Left ventricle myocardium inferior (tissue), 1 donor: ENCODE data around the gene CFDP1. TPM values are rescaled to one million over a fixed set of nuclear protein-coding genes. Genes with fewer than 3 reads are reported as not detected.

ENCODE experiments used
- DNase-seq: peaks from one replicate; pipeline ENCODE4 v3.0.0-alpha.2; 2020
- H3K27ac ChIP-seq: fragments of 200-600 bp; replicated peaks from 2 replicates; pipeline ENCODE4 v1.8.0; 2021
- H3K27me3 ChIP-seq: fragments of 200-600 bp; 2 replicates; pipeline ENCODE4 v1.8.0; 2021; ENCODE audit warnings: low read depth
- H3K36me3 ChIP-seq: fragments of 200-600 bp; 2 replicates; pipeline ENCODE4 v1.8.0; 2021
- H3K4me1 ChIP-seq: fragments of 200-600 bp; 2 replicates; pipeline ENCODE4 v1.8.0; 2021
- H3K4me3 ChIP-seq: fragments of 200-600 bp; 2 replicates; pipeline ENCODE4 v1.8.0; 2021; ENCODE audit warnings: mild to moderate bottlenecking, moderate library complexity
- H3K9me3 ChIP-seq: fragments of 200-600 bp; replicated peaks from 2 replicates; pipeline ENCODE4 v1.8.0; 2021
- intact Hi-C: fragments of 100-400 bp; cut with micrococcal nuclease; formaldehyde crosslinking; loops from one replicate; pipeline ENCODE4 v1.11.0; 2022
- total RNA-seq: library from RNA; stranded (reverse); fragmentation: NEBNext Ultra II Directional; extraction: Animal tissue kit (Norgen Biotek cat#: 25700); gene quantifications from one replicate; pipeline ENCODE4 v1.2.1, GENCODE V29; 2021
- TF ChIP-seq, protein P1 (sequence below): fragments of 200-600 bp; IDR thresholded peaks from 2 replicates; pipeline ENCODE4 v1.8.0; 2021; ENCODE audit warnings: antibody characterized with exemption, mild to moderate bottlenecking, borderline replicate concordance
- donor health status: DM: no; HTN: yes; CAD: no; lungs with severe emphysema.

CFDP1 gene
- total RNA-seq, 1 donor from 2014 or later: 24.9 TPM

DNA sequence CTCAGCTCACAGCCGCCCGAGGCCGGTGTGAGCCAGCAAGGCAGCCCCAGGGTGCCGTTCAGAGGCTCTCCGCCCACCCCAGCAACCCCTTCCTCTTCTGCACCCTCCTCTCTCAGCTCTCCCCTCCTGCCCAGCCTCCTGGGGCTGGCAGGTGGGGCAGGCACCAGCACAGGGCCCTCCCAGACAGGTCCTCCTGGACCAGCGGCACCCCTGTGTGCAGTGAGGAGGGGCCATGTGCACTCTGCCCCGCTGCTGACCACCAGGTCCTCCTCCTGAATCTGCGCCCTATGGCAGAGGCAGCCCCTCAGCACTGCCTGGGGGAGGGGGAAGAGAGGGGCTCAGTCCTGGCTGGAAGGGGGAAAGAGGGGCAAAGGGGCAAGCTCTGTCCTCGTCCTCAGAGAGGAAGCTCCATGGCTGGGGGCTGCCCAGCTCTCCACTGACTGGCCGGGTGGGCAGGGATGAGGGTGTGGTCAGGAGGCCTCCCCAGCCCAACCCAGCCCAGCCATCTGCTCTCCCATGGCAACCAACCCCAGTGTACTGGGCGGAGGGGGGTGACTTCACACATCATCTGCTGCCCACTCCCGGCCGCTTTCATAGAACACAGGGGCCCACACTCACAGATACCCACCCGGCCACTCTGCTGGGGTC lies 176.5 kb downstream of the CFDP1 start:
- no peaks in the 10 kb centered on the region for H3K27me3 ChIP-seq

DNA sequence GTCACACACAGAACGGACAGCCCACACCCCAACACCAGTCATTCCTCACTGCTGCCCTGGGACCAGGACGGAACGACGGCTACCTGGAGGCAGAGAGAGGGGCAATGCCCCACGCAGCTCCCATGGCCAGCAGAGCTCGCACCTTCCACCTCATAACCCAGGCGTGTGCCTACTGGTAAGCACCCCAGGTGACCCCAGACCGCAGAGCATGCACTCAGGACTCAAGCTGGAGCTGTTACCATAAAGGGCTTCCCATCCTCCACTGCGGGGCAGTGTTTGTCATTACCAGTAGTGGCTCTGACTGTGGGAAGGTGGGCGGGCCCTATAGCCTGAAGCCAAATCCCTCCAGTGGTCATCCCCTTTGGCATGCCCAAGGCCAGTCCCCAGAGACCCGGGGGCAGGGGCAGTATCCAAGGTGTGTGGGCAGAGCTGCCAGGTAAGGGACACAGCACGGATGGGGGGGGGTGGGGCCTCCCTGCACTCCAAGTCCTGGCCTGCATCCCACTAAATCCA lies 177.2 kb downstream of the CFDP1 start:
- Histone ChIP-seq H3K9me3 (no peaks in the 10 kb centered on the region), H3K4me3 (peak overlapping the region; percentile 29), H3K27ac (peak overlapping the region; percentile 98), H3K27me3 (no peaks in the 10 kb centered on the region), H3K36me3 (no peaks in the 10 kb centered on the region), H3K4me1 (peaks cover 95% of the 10 kb centered on the region)
- DNase-seq: no peak
- intact Hi-C loops: no loop called here
- TF ChIP-seq, protein P1, sequence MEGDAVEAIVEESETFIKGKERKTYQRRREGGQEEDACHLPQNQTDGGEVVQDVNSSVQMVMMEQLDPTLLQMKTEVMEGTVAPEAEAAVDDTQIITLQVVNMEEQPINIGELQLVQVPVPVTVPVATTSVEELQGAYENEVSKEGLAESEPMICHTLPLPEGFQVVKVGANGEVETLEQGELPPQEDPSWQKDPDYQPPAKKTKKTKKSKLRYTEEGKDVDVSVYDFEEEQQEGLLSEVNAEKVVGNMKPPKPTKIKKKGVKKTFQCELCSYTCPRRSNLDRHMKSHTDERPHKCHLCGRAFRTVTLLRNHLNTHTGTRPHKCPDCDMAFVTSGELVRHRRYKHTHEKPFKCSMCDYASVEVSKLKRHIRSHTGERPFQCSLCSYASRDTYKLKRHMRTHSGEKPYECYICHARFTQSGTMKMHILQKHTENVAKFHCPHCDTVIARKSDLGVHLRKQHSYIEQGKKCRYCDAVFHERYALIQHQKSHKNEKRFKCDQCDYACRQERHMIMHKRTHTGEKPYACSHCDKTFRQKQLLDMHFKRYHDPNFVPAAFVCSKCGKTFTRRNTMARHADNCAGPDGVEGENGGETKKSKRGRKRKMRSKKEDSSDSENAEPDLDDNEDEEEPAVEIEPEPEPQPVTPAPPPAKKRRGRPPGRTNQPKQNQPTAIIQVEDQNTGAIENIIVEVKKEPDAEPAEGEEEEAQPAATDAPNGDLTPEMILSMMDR: no peak

More for the DNA sequence above, 176.5 kb downstream of the CFDP1 start:
- Histone ChIP-seq H3K9me3 (no peaks in the 10 kb centered on the region), H3K4me1 (peaks cover 98% of the 10 kb centered on the region), H3K4me3 (peak overlapping the region; percentile 29), H3K27ac (peak overlapping the region; percentile 98), H3K36me3 (no peaks in the 10 kb centered on the region)
- no peak for DNase-seq
- intact Hi-C loops: no loop called here
- TF ChIP-seq, protein P1: no peak

DNA sequence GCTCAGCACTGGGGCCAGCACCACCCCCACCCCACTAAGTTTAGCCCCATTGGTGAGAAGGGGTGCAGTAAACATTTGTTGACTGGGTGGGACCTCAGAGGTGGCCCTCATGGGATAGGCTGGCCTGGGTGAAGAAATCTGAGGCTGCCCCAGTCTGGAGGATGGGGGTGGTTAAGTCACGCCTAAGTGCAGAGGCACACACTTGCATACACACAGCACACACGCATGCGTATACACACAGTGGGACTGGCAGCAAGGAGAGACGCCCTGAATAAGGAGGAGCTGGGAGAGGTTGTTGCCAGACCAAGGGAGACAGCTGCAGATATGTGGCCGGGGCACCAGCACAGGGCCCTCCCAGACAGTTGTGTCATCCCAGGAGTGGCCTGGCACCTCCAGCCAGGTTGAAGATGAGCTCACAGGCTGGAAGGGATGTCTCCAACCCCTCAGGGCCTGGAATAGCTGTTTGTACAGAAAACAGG lies 178.9 kb downstream of the CFDP1 start:
- Histone ChIP-seq H3K4me3 (peak overlapping the region; percentile 31), H3K27me3 (no peaks in the 10 kb centered on the region), H3K4me1 (peaks cover 97% of the 10 kb centered on the region), H3K9me3 (no peaks in the 10 kb centered on the region), H3K27ac (peak overlapping the region; percentile 98), H3K36me3 (no peaks in the 10 kb centered on the region)
- intact Hi-C loops: no loop called here
- no peak for DNase-seq
- TF ChIP-seq, protein P1: no peak

DNA sequence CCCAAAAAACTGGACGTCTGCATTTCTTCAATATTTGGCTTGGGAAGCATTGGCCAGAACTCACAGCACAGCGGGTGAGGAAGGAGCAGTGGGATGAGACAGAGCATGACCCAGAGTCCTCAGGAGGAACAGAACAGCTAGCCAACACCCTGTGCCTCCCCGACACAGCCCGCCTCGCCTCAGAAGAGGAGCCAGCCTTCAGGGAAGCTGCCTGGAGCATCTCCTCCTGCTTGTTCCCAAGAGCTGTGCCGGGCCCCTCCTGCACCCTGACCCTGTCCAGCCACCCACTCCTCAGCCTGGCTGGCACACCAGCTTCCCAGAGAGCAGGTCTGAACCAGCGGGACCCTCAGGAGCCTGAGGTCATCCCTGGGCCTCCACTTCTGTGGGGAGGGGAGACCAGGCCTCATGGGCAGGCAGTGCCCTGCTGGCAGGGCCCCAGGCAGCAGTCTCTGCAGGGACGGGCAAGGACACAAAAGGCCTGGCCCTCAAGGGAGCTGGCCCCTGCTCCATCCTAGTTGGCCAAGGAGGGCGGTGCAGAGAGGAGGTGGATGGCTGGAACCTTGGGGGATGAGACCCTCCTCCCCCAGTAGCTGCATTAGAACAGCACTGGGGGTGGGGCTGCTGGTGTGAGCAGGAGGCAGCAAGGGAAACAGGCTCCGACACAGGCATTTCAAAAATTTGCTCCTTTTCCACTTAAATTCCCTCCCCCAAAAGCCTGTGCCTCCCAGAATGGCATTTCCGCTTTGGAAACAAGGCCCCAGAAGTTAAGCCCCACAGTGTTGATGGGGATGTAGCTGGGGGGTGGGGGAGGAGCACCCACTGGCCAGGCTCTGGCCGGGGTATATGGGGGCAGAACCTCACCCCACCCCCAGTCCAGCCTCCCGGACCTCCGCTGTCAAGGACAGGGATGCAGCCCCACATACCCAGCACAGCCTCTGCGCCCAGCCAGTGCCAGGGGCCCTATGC lies 180.1 kb downstream of the CFDP1 start:
- Histone ChIP-seq H3K9me3 (no peaks in the 10 kb centered on the region), H3K27ac (peak overlapping the region; percentile 98), H3K4me1 (peaks cover 97% of the 10 kb centered on the region), H3K4me3 (no peak overlapping the region), H3K27me3 (no peaks in the 10 kb centered on the region), H3K36me3 (no peaks in the 10 kb centered on the region)
- intact Hi-C loops: no loop called here
- TF ChIP-seq, protein P1: no peak
- no peak for DNase-seq

DNA sequence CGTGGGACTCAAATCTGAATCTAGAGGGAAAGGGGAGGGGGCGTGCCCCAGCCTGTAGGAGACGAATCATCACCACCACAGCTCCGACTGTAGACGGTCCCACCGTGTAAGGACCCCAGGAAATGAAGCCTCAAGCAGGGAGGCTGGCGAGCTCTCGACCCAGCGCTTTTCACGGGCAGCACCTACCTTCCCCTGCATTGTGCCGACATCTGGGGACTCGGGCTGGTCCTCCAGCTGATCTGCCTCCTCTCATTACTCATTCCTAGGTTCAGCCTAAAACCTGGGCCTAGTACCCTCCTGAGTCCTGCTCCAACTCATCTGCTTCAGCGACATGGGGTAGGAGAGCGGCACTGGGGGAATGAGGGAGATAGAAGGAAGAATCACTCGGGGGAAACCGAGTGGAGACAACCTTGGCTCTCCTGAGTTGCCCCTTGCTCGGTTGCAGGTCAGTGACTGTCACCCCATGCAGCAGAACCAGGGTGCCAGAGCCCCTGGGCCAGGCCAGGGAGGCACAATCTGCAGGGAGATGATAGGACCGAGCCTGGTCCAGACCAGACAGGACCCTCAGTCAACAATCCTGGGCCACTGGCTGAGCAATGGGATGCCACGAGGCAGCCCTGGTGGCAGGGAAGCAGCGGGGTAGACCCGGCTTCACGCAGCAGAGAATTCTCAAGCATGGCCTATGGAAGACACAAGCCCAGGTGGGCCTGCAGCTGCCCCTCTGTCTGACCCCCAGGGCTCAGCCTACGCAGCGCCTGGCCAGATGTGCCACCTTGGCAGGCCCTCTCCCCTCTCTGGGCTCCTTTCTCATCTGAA lies 181.0 kb downstream of the CFDP1 start:
- peak overlapping the region; percentile 97 for H3K4me3 ChIP-seq
- intact Hi-C loops: no loop called here
- peaks cover 97% of the 10 kb centered on the region for H3K4me1 ChIP-seq
- H3K27me3 ChIP-seq: no peaks in the 10 kb centered on the region
- TF ChIP-seq, protein P1: no peak
- no peaks in the 10 kb centered on the region for H3K36me3 ChIP-seq
- H3K9me3 ChIP-seq: no peaks in the 10 kb centered on the region
- DNase-seq: peak; percentile 12
- H3K27ac ChIP-seq: peak overlapping the region; percentile 98
